Natural killer cell (primary cell): ENCODE measurements around the gene RHOBTB1. TPM values are rescaled to one million over a fixed set of nuclear protein-coding genes. Genes with fewer than 3 reads are reported as not detected.
"Not testable (repeated sequence)": the region's sequence is repeated elsewhere in the genome, so short reads cannot be mapped to it uniquely, and the experiment has no call there.

Experiments used
- ATAC-seq, 3 donors: fragments of 150-1000 bp in 2 of 3; fragments of 200-7000 bp in 1 of 3; cut with Tn5 transposase; 1 replicate in 1 of 3; 2 replicates in 2 of 3; pipeline ENCODE4 v1.10.0; 2021; ENCODE audit warnings: mild to moderate bottlenecking in 2 of 3, moderate library complexity in 2 of 3
- DNase-seq, 2 donors: peaks; one replicate each; pipeline versions ENCODE4 v3.0.0 to v3.0.0-alpha.2; 2013 to 2021; ENCODE audit warnings: mixed read lengths in 1 of 2
- H3K27ac ChIP-seq: one replicate; pipeline ENCODE4 v1.5.1; 2013; ENCODE audit warnings: mild to moderate bottlenecking, low read length
- H3K27me3 ChIP-seq: one replicate; pipeline ENCODE4 v1.6.1; 2013; ENCODE audit warnings: low read length; ENCODE audit not compliant: control insufficient read depth, insufficient read depth
- H3K36me3 ChIP-seq: one replicate; pipeline ENCODE4 v1.6.1; 2013; ENCODE audit warnings: low read length; ENCODE audit not compliant: control insufficient read depth, insufficient read depth
- H3K4me1 ChIP-seq: one replicate; pipeline ENCODE4 v1.6.1; 2013; ENCODE audit warnings: low read length; ENCODE audit not compliant: control insufficient read depth, insufficient read depth
- H3K4me3 ChIP-seq: one replicate; pipeline ENCODE4 v1.5.1; 2013; ENCODE audit warnings: low read length
- H3K9me3 ChIP-seq: one replicate; pipeline ENCODE4 v1.6.1; 2013; ENCODE audit warnings: low read length; ENCODE audit not compliant: control insufficient read depth, insufficient read depth
- H3K27ac Mint-ChIP-seq, 2 donors: one replicate each; pipeline ENCODE4 v1.8.0; 2022; ENCODE audit warnings: mild to moderate bottlenecking in 2 of 2, mixed read lengths in 2 of 2, moderate library complexity in 1 of 2
- H3K27me3 Mint-ChIP-seq, 2 donors: one replicate each; pipeline ENCODE4 v1.8.0; 2022; ENCODE audit warnings: low read depth in 2 of 2, mixed read lengths in 2 of 2
- H3K36me3 Mint-ChIP-seq: one replicate; pipeline ENCODE4 v1.8.0; 2022; ENCODE audit warnings: mixed read lengths
- H3K4me1 Mint-ChIP-seq, 2 donors: one replicate each; pipeline ENCODE4 v1.8.0; 2022; ENCODE audit warnings: mixed read lengths in 2 of 2
- H3K4me3 Mint-ChIP-seq: one replicate; pipeline ENCODE4 v1.8.0; 2022; ENCODE audit warnings: mild to moderate bottlenecking, moderate library complexity, mixed read lengths
- H3K9me3 Mint-ChIP-seq, 2 donors: one replicate each; pipeline ENCODE4 v1.8.0; 2022; ENCODE audit warnings: mixed read lengths in 2 of 2
- WGBS: methylation state at CpG from one replicate; pipeline ENCODE4 v1.1.7; 2013; ENCODE audit warnings: missing lambda C conversion rate; ENCODE audit not compliant: insufficient coverage; 5-methylcytosine and 5-hydroxymethylcytosine counted together
- intact Hi-C: fragments of 100-400 bp; cut with micrococcal nuclease; formaldehyde crosslinking; loops from one replicate; pipeline ENCODE4 v1.14.2; 2022
- total RNA-seq, 4 donors: library from RNA; stranded (reverse); fragments of 120-200 nt in 1 of 4; gene quantifications; one replicate each; pipeline versions ENCODE4 v1.2.3 to v1.2.4, GENCODE V29; 2013 to 2022
- TF ChIP-seq, protein P1 (sequence below): fragments of 200-600 bp; IDR thresholded peaks from one replicate; pipeline ENCODE4 v1.8.0; 2022; ENCODE audit warnings: antibody characterized with exemption

The RHOBTB1 gene
- total RNA-seq, 3 donors from 2014 or later (not counting 1 experiment from before 2014, with no cell fraction given): 0.97 to 1.9 (median 1.1) TPM

DNA sequence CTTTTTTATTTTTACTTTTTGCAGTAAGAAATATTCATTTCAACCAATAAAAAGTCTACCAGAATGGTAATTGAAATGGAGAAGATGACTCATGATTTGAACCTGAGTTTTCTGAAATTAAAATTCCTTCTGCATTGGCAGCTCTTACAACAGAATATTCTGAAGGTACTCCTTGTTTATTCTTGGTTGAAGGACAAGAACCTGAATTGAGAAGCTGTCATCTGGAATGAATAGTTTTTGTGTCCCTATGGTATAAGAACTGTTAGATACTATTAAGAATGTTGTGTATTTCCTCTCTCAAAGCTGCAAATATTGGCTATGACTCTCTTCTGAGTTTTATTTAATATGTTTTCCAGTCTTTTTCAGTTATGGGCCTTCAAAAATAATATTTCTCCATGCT is 109.6 kb downstream of the RHOBTB1 start:
- no peak overlapping the region for H3K4me3 Mint-ChIP-seq
- no peaks in the 10 kb centered on the region for H3K36me3 Mint-ChIP-seq
- TF ChIP-seq, protein P1, sequence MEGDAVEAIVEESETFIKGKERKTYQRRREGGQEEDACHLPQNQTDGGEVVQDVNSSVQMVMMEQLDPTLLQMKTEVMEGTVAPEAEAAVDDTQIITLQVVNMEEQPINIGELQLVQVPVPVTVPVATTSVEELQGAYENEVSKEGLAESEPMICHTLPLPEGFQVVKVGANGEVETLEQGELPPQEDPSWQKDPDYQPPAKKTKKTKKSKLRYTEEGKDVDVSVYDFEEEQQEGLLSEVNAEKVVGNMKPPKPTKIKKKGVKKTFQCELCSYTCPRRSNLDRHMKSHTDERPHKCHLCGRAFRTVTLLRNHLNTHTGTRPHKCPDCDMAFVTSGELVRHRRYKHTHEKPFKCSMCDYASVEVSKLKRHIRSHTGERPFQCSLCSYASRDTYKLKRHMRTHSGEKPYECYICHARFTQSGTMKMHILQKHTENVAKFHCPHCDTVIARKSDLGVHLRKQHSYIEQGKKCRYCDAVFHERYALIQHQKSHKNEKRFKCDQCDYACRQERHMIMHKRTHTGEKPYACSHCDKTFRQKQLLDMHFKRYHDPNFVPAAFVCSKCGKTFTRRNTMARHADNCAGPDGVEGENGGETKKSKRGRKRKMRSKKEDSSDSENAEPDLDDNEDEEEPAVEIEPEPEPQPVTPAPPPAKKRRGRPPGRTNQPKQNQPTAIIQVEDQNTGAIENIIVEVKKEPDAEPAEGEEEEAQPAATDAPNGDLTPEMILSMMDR: no peak
- H3K4me1 Mint-ChIP-seq: no peaks in the 10 kb centered on the region
- Histone ChIP-seq H3K27me3 (no peaks in the 10 kb centered on the region), H3K4me1 (no peaks in the 10 kb centered on the region), H3K36me3 (no peaks in the 10 kb centered on the region), H3K9me3 (no peaks in the 10 kb centered on the region), H3K27ac (no peak overlapping the region), H3K4me3 (no peak overlapping the region)
- intact Hi-C loops: no loop called here
- H3K27me3 Mint-ChIP-seq: no peaks in the 10 kb centered on the region
- DNase-seq (no peak), ATAC-seq (no peak)
- no peak overlapping the region for H3K27ac Mint-ChIP-seq
- no peaks in the 10 kb centered on the region for H3K9me3 Mint-ChIP-seq

DNA sequence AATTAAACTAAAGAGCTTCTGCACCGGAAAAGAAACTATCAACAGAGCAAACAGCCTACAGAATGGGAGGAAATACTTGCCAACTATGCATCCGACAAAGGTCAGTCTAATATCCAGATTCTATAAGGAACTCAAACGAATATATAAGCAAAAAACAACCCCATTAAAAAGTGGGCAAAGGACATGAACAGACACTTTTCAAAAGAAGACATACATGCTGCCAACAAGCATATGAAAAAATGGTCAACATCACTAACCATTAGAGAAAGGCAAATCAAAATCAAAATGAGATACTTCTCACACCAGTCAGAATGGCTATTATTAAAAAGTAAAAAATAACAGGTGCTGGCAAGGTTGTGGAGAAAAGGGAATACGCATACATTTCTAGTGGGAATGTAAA is 111.8 kb downstream of the RHOBTB1 start:
- ATAC-seq, H3K4me1 Mint-ChIP-seq, H3K27ac ChIP-seq, H3K9me3 Mint-ChIP-seq, H3K4me3 Mint-ChIP-seq, intact Hi-C loops, DNase-seq, H3K36me3 ChIP-seq, H3K4me3 ChIP-seq, H3K36me3 Mint-ChIP-seq, H3K9me3 ChIP-seq, H3K4me1 ChIP-seq, H3K27ac Mint-ChIP-seq, H3K27me3 ChIP-seq: not testable (repeated sequence)
- H3K27me3 Mint-ChIP-seq: peaks cover 0 to 14% of the 10 kb centered on the region in 2 donors
- WGBS: 92% methylated on average over 4 of the region's 4 CpGs

DNA sequence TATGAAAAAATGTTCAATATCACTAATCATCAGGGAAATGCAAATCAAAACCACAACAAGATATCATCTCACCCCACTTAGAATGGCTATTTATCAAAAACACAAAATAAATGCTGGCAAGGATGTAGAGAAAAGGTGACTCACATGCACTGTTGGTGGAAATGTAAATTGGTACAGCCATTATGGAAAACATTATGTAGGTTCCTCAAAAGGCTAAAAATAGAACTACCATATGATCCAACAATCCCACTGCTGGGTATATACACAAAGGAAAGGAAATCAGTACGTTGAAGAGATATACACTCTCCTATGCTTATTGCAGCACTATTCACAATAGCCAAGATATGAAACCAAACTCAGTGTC is 115.5 kb downstream of the RHOBTB1 start:
- no peak overlapping the region for H3K27ac Mint-ChIP-seq

DNA sequence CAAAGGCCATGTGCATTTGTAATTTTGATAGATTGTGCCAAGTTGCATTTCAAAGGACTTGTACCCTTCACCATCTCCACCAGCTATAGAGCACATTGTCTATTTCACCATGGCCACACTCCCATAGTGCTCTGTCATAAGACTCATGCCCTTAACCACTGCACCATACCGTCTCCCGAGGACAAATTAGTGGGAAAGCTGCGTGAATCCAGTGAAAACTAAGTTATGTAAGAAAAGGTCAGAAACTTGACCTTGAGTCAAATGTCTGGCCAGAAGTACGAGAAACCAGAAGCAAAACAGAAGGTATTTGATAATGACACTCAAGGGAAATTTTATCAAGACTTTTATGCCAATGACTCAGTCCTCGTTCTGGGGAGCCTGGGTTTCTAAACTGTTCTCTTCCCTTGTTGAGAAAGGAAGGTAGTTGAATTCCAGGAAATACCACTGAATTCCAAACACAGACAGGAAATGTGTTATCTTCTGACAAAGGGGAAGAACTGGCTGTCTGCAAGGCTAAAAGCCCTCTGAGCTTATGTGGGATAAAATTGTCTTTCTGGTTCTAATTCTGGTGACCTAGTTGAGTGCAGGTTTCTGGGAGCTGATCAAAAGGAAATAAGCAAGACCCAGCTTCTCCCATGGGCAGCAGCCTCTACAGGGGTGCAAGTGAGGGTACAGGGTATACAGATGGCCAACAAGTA is 116.0 kb downstream of the RHOBTB1 start:
- Mint-ChIP-seq H3K36me3 (no peaks in the 10 kb centered on the region), H3K27ac (no peak overlapping the region), H3K9me3 (no peaks in the 10 kb centered on the region), H3K4me3 (no peak overlapping the region), H3K4me1 (no peaks in the 10 kb centered on the region), H3K27me3 (peaks cover 0 to 14% of the 10 kb centered on the region in 2 donors)
- WGBS: 68% methylated on average over 5 of the region's 5 CpGs
- Histone ChIP-seq H3K27me3 (no peaks in the 10 kb centered on the region), H3K36me3 (no peaks in the 10 kb centered on the region), H3K4me3 (no peak overlapping the region), H3K27ac (no peak overlapping the region), H3K4me1 (no peaks in the 10 kb centered on the region), H3K9me3 (no peaks in the 10 kb centered on the region)
- TF ChIP-seq, protein P1: no peak
- intact Hi-C loops: no loop called here
- DNase-seq: no peak
- no peak for ATAC-seq

More for the DNA sequence above, 115.5 kb downstream of the RHOBTB1 start:
- Mint-ChIP-seq H3K36me3 (no peaks in the 10 kb centered on the region), H3K27me3 (peaks cover 0 to 14% of the 10 kb centered on the region in 2 donors), H3K4me3 (no peak overlapping the region), H3K9me3 (no peaks in the 10 kb centered on the region), H3K4me1 (no peaks in the 10 kb centered on the region)
- no CpG with 5 or more reads among the region's 1 CpG for WGBS
- H3K4me1 ChIP-seq: no peaks in the 10 kb centered on the region
- H3K9me3 ChIP-seq: no peaks in the 10 kb centered on the region
- intact Hi-C loops: no loop called here
- H3K36me3 ChIP-seq: no peaks in the 10 kb centered on the region
- H3K27ac ChIP-seq: no peak overlapping the region
- no peaks in the 10 kb centered on the region for H3K27me3 ChIP-seq
- TF ChIP-seq, protein P1: no peak
- DNase-seq: no peak
- no peak overlapping the region for H3K4me3 ChIP-seq
- ATAC-seq: no peak
